ENCODE data around the gene P4HA2. TPM values are rescaled to one million over a fixed set of nuclear protein-coding genes. Genes with fewer than 3 reads are reported as not detected.

P4HA2 gene
- total RNA-seq, 1 donor from 2014 or later = 50.6 TPM

GRCh38 chr5:132250547-132250946 is 22.9 kb upstream of the P4HA2 start:
- Histone ChIP-seq H3K9ac (ENCODE audit: low read depth in 1 of 3, low read length in 3 of 3) (no peak overlapping the region), H3K27ac (ENCODE audit: low read depth, low read length) (no peak overlapping the region), H3K9me3 (ENCODE audit: control insufficient read depth in 3 of 3, low read length in 3 of 3) (no peaks in the 10 kb centered on the region), H3K36me3 (ENCODE audit: control insufficient read depth in 3 of 3, insufficient read depth in 3 of 3, low read length in 3 of 3) (no peaks in the 10 kb centered on the region), H3K27me3 (ENCODE audit: control insufficient read depth in 3 of 3, insufficient read depth in 3 of 3, low read length in 3 of 3) (no peaks in the 10 kb centered on the region), H3K4me1 (ENCODE audit: control insufficient read depth in 3 of 3, insufficient read depth in 3 of 3, low read length in 3 of 3) (peaks cover 8 to 16% (median 11%) of the 10 kb centered on the region in 3 donors), H3K4me3 (ENCODE audit: low read length in 3 of 3) (no peak overlapping the region)

GRCh38 chr5:132246806-132247205 is 19.2 kb upstream of the P4HA2 start:
- Histone ChIP-seq H3K36me3 (ENCODE audit: control insufficient read depth in 3 of 3, insufficient read depth in 3 of 3, low read length in 3 of 3) (no peaks in the 10 kb centered on the region), H3K9me3 (ENCODE audit: control insufficient read depth in 3 of 3, low read length in 3 of 3) (no peaks in the 10 kb centered on the region), H3K9ac (ENCODE audit: low read depth in 1 of 3, low read length in 3 of 3) (no peak overlapping the region), H3K27me3 (ENCODE audit: control insufficient read depth in 3 of 3, insufficient read depth in 3 of 3, low read length in 3 of 3) (no peaks in the 10 kb centered on the region), H3K4me3 (ENCODE audit: low read length in 3 of 3) (no peak overlapping the region), H3K27ac (ENCODE audit: low read depth, low read length) (no peak overlapping the region), H3K4me1 (ENCODE audit: control insufficient read depth in 3 of 3, insufficient read depth in 3 of 3, low read length in 3 of 3) (no peaks in the 10 kb centered on the region)

GRCh38 chr5:132245593-132245992 is 17.9 kb upstream of the P4HA2 start:
- Histone ChIP-seq H3K27me3 (ENCODE audit: control insufficient read depth in 3 of 3, insufficient read depth in 3 of 3, low read length in 3 of 3) (no peaks in the 10 kb centered on the region), H3K4me3 (ENCODE audit: low read length in 3 of 3) (no peak overlapping the region), H3K4me1 (ENCODE audit: control insufficient read depth in 3 of 3, insufficient read depth in 3 of 3, low read length in 3 of 3) (no peaks in the 10 kb centered on the region), H3K27ac (ENCODE audit: low read depth, low read length) (no peak overlapping the region), H3K9ac (ENCODE audit: low read depth in 1 of 3, low read length in 3 of 3) (no peak overlapping the region), H3K36me3 (ENCODE audit: control insufficient read depth in 3 of 3, insufficient read depth in 3 of 3, low read length in 3 of 3) (no peaks in the 10 kb centered on the region), H3K9me3 (ENCODE audit: control insufficient read depth in 3 of 3, low read length in 3 of 3) (no peaks in the 10 kb centered on the region)

GRCh38 chr5:132243366-132243977 is 15.8 kb upstream of the P4HA2 start:
- H3K9me3 ChIP-seq (ENCODE audit: control insufficient read depth in 3 of 3, low read length in 3 of 3) = no peaks in the 10 kb centered on the region
- no peaks in the 10 kb centered on the region for H3K36me3 ChIP-seq (ENCODE audit: control insufficient read depth in 3 of 3, insufficient read depth in 3 of 3, low read length in 3 of 3)
- H3K4me1 ChIP-seq (ENCODE audit: control insufficient read depth in 3 of 3, insufficient read depth in 3 of 3, low read length in 3 of 3) = no peaks in the 10 kb centered on the region
- no peak overlapping the region for H3K27ac ChIP-seq (ENCODE audit: low read depth, low read length)
- H3K9ac ChIP-seq (ENCODE audit: low read depth in 1 of 3, low read length in 3 of 3) = no peak overlapping the region
- no peaks in the 10 kb centered on the region for H3K27me3 ChIP-seq (ENCODE audit: control insufficient read depth in 3 of 3, insufficient read depth in 3 of 3, low read length in 3 of 3)
- no peak overlapping the region for H3K4me3 ChIP-seq (ENCODE audit: low read length in 3 of 3)

DNA sequence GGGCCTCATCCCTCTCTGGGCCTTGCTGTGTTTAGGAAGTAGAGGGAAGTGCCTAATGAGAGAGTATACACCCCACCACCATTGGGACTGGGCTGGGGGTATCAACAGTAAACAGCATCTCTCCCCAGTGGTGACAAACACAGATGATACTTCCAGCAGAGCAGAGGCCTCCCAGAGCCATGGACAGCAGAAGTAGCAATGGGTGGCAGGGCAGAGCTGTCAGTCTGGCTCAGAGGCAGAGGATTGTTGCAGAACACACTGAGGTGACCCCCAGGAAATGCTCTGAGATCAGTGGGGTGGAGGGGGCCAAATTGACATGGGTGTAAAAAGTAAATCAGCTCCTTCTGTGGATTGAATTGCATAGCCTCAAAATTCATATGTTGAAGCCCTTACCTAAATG is 12.1 kb upstream of the P4HA2 start:
- no peak overlapping the region for H3K27ac ChIP-seq (ENCODE audit: low read depth, low read length)
- H3K4me1 ChIP-seq (ENCODE audit: control insufficient read depth in 3 of 3, insufficient read depth in 3 of 3, low read length in 3 of 3) = no peaks in the 10 kb centered on the region
- H3K27me3 ChIP-seq (ENCODE audit: control insufficient read depth in 3 of 3, insufficient read depth in 3 of 3, low read length in 3 of 3) = no peaks in the 10 kb centered on the region
- H3K9ac ChIP-seq (ENCODE audit: low read depth in 1 of 3, low read length in 3 of 3) = no peak overlapping the region
- H3K4me3 ChIP-seq (ENCODE audit: low read length in 3 of 3) = no peak overlapping the region
- H3K36me3 ChIP-seq (ENCODE audit: control insufficient read depth in 3 of 3, insufficient read depth in 3 of 3, low read length in 3 of 3) = no peaks in the 10 kb centered on the region
- H3K9me3 ChIP-seq (ENCODE audit: control insufficient read depth in 3 of 3, low read length in 3 of 3) = no peaks in the 10 kb centered on the region

- H3K9me3 ChIP-seq (ENCODE audit: control insufficient read depth in 3 of 3, low read length in 3 of 3) = no peaks in the 10 kb centered on the region
- H3K4me3 ChIP-seq (ENCODE audit: low read length in 3 of 3) = no peak overlapping the region
- no peak overlapping the region for H3K9ac ChIP-seq (ENCODE audit: low read depth in 1 of 3, low read length in 3 of 3)
- no peaks in the 10 kb centered on the region for H3K27me3 ChIP-seq (ENCODE audit: control insufficient read depth in 3 of 3, insufficient read depth in 3 of 3, low read length in 3 of 3)
- no peaks in the 10 kb centered on the region for H3K4me1 ChIP-seq (ENCODE audit: control insufficient read depth in 3 of 3, insufficient read depth in 3 of 3, low read length in 3 of 3)
- H3K36me3 ChIP-seq (ENCODE audit: control insufficient read depth in 3 of 3, insufficient read depth in 3 of 3, low read length in 3 of 3) = no peaks in the 10 kb centered on the region
- no peak overlapping the region for H3K27ac ChIP-seq (ENCODE audit: low read depth, low read length)
Observed at GRCh38 chr5:132238901-132239500, 11.3 kb upstream of the P4HA2 start.

- Histone ChIP-seq H3K27me3 (ENCODE audit: control insufficient read depth in 3 of 3, insufficient read depth in 3 of 3, low read length in 3 of 3) (no peaks in the 10 kb centered on the region), H3K9me3 (ENCODE audit: control insufficient read depth in 3 of 3, low read length in 3 of 3) (no peaks in the 10 kb centered on the region), H3K9ac (ENCODE audit: low read depth in 1 of 3, low read length in 3 of 3) (no peak overlapping the region), H3K27ac (ENCODE audit: low read depth, low read length) (no peak overlapping the region), H3K4me1 (ENCODE audit: control insufficient read depth in 3 of 3, insufficient read depth in 3 of 3, low read length in 3 of 3) (no peaks in the 10 kb centered on the region), H3K36me3 (ENCODE audit: control insufficient read depth in 3 of 3, insufficient read depth in 3 of 3, low read length in 3 of 3) (no peaks in the 10 kb centered on the region), H3K4me3 (ENCODE audit: low read length in 3 of 3) (no peak overlapping the region)
Observed at GRCh38 chr5:132238169-132238744, 10.6 kb upstream of the P4HA2 start.

GRCh38 chr5:132237670-132238069 is 10.0 kb upstream of the P4HA2 start:
- no peak overlapping the region for H3K4me3 ChIP-seq (ENCODE audit: low read length in 3 of 3)
- H3K9me3 ChIP-seq (ENCODE audit: control insufficient read depth in 3 of 3, low read length in 3 of 3) = no peaks in the 10 kb centered on the region
- no peaks in the 10 kb centered on the region for H3K4me1 ChIP-seq (ENCODE audit: control insufficient read depth in 3 of 3, insufficient read depth in 3 of 3, low read length in 3 of 3)
- H3K36me3 ChIP-seq (ENCODE audit: control insufficient read depth in 3 of 3, insufficient read depth in 3 of 3, low read length in 3 of 3) = no peaks in the 10 kb centered on the region
- no peak overlapping the region for H3K27ac ChIP-seq (ENCODE audit: low read depth, low read length)
- no peaks in the 10 kb centered on the region for H3K27me3 ChIP-seq (ENCODE audit: control insufficient read depth in 3 of 3, insufficient read depth in 3 of 3, low read length in 3 of 3)
- no peak overlapping the region for H3K9ac ChIP-seq (ENCODE audit: low read depth in 1 of 3, low read length in 3 of 3)

GRCh38 chr5:132237141-132237540 is 9.5 kb upstream of the P4HA2 start:
- Histone ChIP-seq H3K4me3 (ENCODE audit: low read length in 3 of 3) (no peak overlapping the region), H3K4me1 (ENCODE audit: control insufficient read depth in 3 of 3, insufficient read depth in 3 of 3, low read length in 3 of 3) (no peaks in the 10 kb centered on the region), H3K27ac (ENCODE audit: low read depth, low read length) (no peak overlapping the region), H3K9me3 (ENCODE audit: control insufficient read depth in 3 of 3, low read length in 3 of 3) (no peaks in the 10 kb centered on the region), H3K36me3 (ENCODE audit: control insufficient read depth in 3 of 3, insufficient read depth in 3 of 3, low read length in 3 of 3) (no peaks in the 10 kb centered on the region), H3K9ac (ENCODE audit: low read depth in 1 of 3, low read length in 3 of 3) (no peak overlapping the region), H3K27me3 (ENCODE audit: control insufficient read depth in 3 of 3, insufficient read depth in 3 of 3, low read length in 3 of 3) (no peaks in the 10 kb centered on the region)

DNA sequence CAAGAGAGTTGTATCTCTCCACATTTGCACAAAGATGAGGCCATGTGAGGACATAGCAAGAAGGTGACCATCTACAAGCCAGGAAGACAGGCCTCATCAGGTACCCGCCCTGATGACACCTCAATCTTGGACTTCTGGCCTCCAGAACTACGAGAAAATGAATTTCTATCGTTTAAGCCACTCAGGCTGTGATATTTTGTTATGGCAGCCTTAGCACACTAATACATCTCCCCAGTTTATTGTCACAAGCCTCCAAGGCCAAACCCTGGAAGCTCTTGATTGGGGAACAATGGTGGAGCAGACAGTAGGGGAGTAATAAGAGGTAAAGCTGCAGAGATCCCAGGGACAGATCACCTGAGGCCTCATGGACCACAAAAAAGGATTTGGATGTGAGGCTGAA is 7.7 kb upstream of the P4HA2 start:
- no peak overlapping the region for H3K9ac ChIP-seq (ENCODE audit: low read depth in 1 of 3, low read length in 3 of 3)
- no peaks in the 10 kb centered on the region for H3K9me3 ChIP-seq (ENCODE audit: control insufficient read depth in 3 of 3, low read length in 3 of 3)
- no peaks in the 10 kb centered on the region for H3K4me1 ChIP-seq (ENCODE audit: control insufficient read depth in 3 of 3, insufficient read depth in 3 of 3, low read length in 3 of 3)
- no peaks in the 10 kb centered on the region for H3K36me3 ChIP-seq (ENCODE audit: control insufficient read depth in 3 of 3, insufficient read depth in 3 of 3, low read length in 3 of 3)
- no peak overlapping the region for H3K4me3 ChIP-seq (ENCODE audit: low read length in 3 of 3)
- no peaks in the 10 kb centered on the region for H3K27me3 ChIP-seq (ENCODE audit: control insufficient read depth in 3 of 3, insufficient read depth in 3 of 3, low read length in 3 of 3)
- H3K27ac ChIP-seq (ENCODE audit: low read depth, low read length) = no peak overlapping the region
